ENCODE measurements around the gene RASAL2.

The RASAL2 gene

DNA sequence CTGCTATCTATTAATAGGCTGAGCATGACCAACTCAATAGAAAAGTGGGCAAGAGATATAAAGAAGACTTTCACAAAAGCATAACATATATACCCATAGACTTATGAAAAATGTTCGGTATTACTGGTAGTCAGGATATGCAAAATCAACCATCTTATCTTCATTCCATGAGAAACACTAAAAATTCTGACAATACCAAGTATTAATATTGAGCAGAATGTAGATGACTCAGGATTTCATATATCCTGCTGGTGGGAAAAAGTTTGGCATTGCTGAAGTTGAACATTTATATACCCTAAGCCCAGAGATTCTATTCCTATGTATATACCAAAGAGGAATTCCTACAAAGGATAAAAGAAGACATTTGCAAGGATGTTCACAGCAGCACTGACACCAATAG, 264.6 kb downstream of the RASAL2 start:
- DNase-seq (ENCODE audit: low read depth, low spot score) = no peak
- in situ Hi-C loops (cut with HindIII; ENCODE audit: low sequenced_read_pairs) = no loop called here
- no peak overlapping the region for H3K4me3 ChIP-seq (ENCODE audit: low read depth, low read length)
- no peak for TF ChIP-seq CTCF (IDR thresholded peaks at IDR 0.05; ENCODE audit: low read depth, low read length)

DNA sequence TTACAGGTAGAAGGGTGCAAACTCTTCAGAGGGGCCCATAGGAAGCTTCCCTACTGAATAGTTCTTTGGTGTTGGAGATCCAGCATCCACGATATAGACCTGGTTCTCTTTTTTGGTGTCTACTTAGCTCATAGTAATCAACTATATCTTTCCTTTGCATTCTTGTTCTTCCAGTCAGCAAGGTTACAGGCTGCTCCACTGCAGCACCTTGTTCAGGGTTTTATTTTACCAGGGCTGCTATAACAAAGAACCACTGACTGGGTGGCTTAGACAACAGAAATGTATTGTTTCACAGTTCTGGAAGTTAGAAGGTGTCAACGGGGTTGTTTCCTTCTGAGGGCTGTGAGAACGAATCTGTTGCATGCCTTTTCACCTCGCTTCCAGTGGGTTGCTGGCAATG, 266.5 kb downstream of the RASAL2 start:
- in situ Hi-C loops (cut with HindIII; ENCODE audit: low sequenced_read_pairs) = no loop called here
- TF ChIP-seq CTCF (IDR thresholded peaks at IDR 0.05; ENCODE audit: low read depth, low read length) = no peak
- H3K4me3 ChIP-seq (ENCODE audit: low read depth, low read length) = no peak overlapping the region
- no peak for DNase-seq (ENCODE audit: low read depth, low spot score)

- H3K4me3 ChIP-seq (ENCODE audit: low read depth, low read length) = no peak overlapping the region
- DNase-seq (ENCODE audit: low read depth, low spot score) = no peak
- TF ChIP-seq CTCF (IDR thresholded peaks at IDR 0.05; ENCODE audit: low read depth, low read length) = no peak
- in situ Hi-C loops (cut with HindIII; ENCODE audit: low sequenced_read_pairs) = no loop called here
These were observed 267.9 kb downstream of the RASAL2 start for GRCh38 chr1:178361847-178362246.

DNA sequence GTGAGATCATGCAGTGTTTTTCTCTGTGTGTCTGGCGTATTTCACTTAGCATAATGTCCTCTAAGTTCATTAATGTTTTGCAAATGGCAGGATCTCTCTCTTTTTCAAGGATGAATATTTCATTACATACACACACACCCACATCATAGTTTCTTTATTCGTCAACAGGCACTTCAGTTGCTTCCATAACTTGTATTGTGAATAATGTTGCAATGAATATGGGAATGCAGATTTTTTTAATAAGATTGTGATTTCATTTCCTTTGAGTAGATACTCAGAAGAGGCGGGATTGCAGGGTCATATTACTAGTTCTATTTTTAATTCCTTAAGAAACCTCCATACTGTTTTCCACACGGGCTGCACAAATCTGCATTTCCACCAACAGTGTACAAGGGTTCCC, 268.8 kb downstream of the RASAL2 start:
- DNase-seq (ENCODE audit: low read depth, low spot score) = no peak
- TF ChIP-seq CTCF (IDR thresholded peaks at IDR 0.05; ENCODE audit: low read depth, low read length) = no peak
- in situ Hi-C loops (cut with HindIII; ENCODE audit: low sequenced_read_pairs) = no loop called here
- no peak overlapping the region for H3K4me3 ChIP-seq (ENCODE audit: low read depth, low read length)

DNA sequence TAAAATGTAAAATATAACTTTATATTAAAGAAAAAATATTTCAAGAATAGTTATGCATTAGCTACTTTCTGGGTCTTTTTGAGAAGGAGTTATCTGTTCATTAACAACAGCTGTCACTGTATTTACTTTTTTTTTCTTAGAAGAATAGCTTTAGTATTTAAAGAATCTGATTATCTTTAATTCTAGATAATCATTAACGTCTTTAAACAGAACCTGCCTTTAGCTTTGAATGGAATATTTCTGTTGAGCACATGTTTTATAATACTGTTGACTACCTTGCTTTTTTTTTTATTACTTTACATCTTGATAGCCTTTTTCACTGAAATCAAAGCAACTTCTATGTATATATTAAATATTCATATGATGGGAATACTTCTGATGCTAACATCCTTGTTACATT, 270.9 kb downstream of the RASAL2 start:
- no peak for TF ChIP-seq CTCF (IDR thresholded peaks at IDR 0.05; ENCODE audit: low read depth, low read length)
- DNase-seq (ENCODE audit: low read depth, low spot score) = no peak
- in situ Hi-C loops (cut with HindIII; ENCODE audit: low sequenced_read_pairs) = no loop called here

DNA sequence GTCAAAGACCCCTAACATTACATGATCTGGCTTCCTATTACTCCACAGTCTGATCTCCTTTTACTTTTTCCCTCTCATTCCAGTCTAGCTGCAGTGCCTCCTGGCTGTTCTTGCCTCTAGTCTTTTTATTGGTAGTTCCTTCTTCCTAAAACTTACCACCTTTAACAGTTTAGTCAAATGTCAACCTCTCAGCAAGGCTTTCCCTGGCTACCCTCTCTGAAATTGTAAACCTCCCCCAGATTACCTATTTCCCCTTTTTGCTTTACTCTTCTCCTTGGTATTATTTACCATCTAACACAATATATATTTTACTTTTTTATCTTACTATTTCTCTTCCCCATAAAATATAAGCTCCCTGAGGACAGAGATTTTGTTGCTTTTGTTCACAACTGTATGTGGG, 273.2 kb downstream of the RASAL2 start:
- no peak overlapping the region for H3K4me3 ChIP-seq (ENCODE audit: low read depth, low read length)
- TF ChIP-seq CTCF (IDR thresholded peaks at IDR 0.05; ENCODE audit: low read depth, low read length) = no peak
- in situ Hi-C loops (cut with HindIII; ENCODE audit: low sequenced_read_pairs) = no loop called here
- no peak for DNase-seq (ENCODE audit: low read depth, low spot score)

More for the DNA sequence above, 270.9 kb downstream of the RASAL2 start:
- H3K4me3 ChIP-seq (ENCODE audit: low read depth, low read length) = no peak overlapping the region

- H3K4me3 ChIP-seq (ENCODE audit: low read depth, low read length) = no peak overlapping the region
- in situ Hi-C loops (cut with HindIII; ENCODE audit: low sequenced_read_pairs) = no loop called here
- no peak for DNase-seq (ENCODE audit: low read depth, low spot score)
- TF ChIP-seq CTCF (IDR thresholded peaks at IDR 0.05; ENCODE audit: low read depth, low read length) = no peak
These were observed 274.3 kb downstream of the RASAL2 start for GRCh38 chr1:178368208-178368607.

Data from astrocyte of the spinal cord (primary cell).